Epithelial cell of esophagus (primary cell): ENCODE results near the gene ATXN7L1.
A peak's percentile ranks its signal among the peaks of the same experiment; 100 is the strongest.

ENCODE experiments used
- DNase-seq: peaks from one replicate; pipeline ENCODE4 v3.0.0; 2010; ENCODE audit warnings: low read depth
- H3K4me3 ChIP-seq: 2 replicates; pipeline ENCODE4 v1.5.1; 2011; ENCODE audit warnings: mild to moderate bottlenecking, low read length, control low read depth
- CTCF ChIP-seq: IDR thresholded peaks from 2 replicates; pipeline ENCODE4 v1.5.1; 2011; ENCODE audit warnings: low read depth, mild to moderate bottlenecking, low read length, control low read depth, inconsistent platforms; ENCODE audit not compliant: insufficient read depth; ENCODE audit errors: missing control alignments

Gene ATXN7L1

GRCh38 chr7:105596866-105597265 lies 279.5 kb downstream of the ATXN7L1 start:
- DNase-seq, result no peak
- no peak for TF ChIP-seq CTCF
- H3K4me3 ChIP-seq, result no peak overlapping the region

GRCh38 chr7:105594034-105594433 lies 282.4 kb downstream of the ATXN7L1 start:
- no peak for DNase-seq
- H3K4me3 ChIP-seq, result no peak overlapping the region
- TF ChIP-seq CTCF, result no peak

DNA sequence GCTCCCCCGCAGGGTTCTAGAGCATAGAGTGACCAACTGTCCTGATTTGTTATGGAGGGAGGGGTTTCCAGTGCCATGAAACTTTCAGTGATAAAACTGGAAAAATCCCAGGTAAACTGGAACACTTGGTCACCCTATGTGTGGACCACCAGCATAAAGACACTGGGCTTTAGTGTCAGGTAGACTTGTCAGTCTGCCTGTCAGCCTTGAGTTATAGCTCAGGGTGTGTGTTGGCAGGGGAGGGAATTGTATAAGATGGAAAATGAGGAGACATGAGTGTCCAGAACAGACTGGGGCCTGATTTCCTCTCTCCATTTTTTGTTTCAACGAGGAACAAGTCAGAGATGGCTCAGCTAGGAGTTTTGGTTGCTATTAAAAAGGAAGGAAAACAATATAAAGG lies 284.9 kb downstream of the ATXN7L1 start:
- H3K4me3 ChIP-seq, result no peak overlapping the region
- no peak for DNase-seq
- no peak for TF ChIP-seq CTCF

DNA sequence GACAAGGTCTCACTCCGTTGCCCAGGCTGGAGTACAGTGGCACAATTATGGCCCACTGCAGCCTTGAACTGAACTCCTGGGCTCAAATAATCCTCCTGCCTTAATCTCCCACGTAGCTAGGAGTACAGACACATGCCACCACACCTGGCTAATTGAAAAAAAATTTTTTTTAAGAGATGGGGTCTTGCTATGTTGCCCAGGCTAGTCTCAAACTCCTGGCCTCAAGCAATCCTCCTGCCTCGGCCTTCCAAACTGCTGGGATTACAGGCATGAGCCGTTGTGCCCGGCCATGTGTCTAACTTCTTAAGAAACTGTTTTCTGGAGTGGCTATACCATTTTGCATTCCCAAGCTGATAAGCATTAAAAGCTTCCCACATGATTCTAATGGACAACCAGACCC lies 285.6 kb downstream of the ATXN7L1 start:
- no peak for TF ChIP-seq CTCF
- no peak overlapping the region for H3K4me3 ChIP-seq
- DNase-seq, result no peak

- DNase-seq, result peak; percentile 81
- peak; percentile 83 for TF ChIP-seq CTCF
- H3K4me3 ChIP-seq, result no peak overlapping the region
These were observed 286.9 kb downstream of the ATXN7L1 start for GRCh38 chr7:105589356-105590077.

GRCh38 chr7:105587909-105588635 lies 288.3 kb downstream of the ATXN7L1 start:
- TF ChIP-seq CTCF, result no peak
- no peak overlapping the region for H3K4me3 ChIP-seq
- DNase-seq, result no peak
